GM18873 (cell line): ENCODE results near the gene PEPD.

Source experiments
- ATAC-seq: cut with Tn5 transposase; IDR thresholded peaks from one replicate; pipeline ENCODE4 v1.9.1; 2021; ENCODE audit warnings: mild to moderate bottlenecking, moderate library complexity, moderate number of reproducible peaks; ENCODE audit not compliant: unreplicated experiment, low FRiP score

Gene PEPD

GRCh38 chr19:33429891-33430673, 91.5 kb downstream of the PEPD start:
- ATAC-seq = no peak

GRCh38 chr19:33428627-33429125, 92.9 kb downstream of the PEPD start:
- no peak for ATAC-seq

GRCh38 chr19:33427801-33428626, 93.6 kb downstream of the PEPD start:
- no peak for ATAC-seq

- ATAC-seq = no peak
Measured at GRCh38 chr19:33426621-33427361, 94.8 kb downstream of the PEPD start.

GRCh38 chr19:33424181-33424580, 97.4 kb downstream of the PEPD start:
- ATAC-seq = no peak

GRCh38 chr19:33422369-33423180, 99.0 kb downstream of the PEPD start:
- no peak for ATAC-seq

GRCh38 chr19:33421368-33421767, 100.2 kb downstream of the PEPD start:
- ATAC-seq = no peak

- ATAC-seq = no peak
Measured at GRCh38 chr19:33420821-33421220, 100.8 kb downstream of the PEPD start.

GRCh38 chr19:33419788-33420130, 101.8 kb downstream of the PEPD start:
- no peak for ATAC-seq

- ATAC-seq = no peak
Measured at GRCh38 chr19:33418871-33419787, 102.5 kb downstream of the PEPD start.

- ATAC-seq = no peak
Measured at GRCh38 chr19:33418461-33418860, 103.1 kb downstream of the PEPD start.

- no peak for ATAC-seq
Measured at GRCh38 chr19:33417751-33418150, 103.8 kb downstream of the PEPD start.

GRCh38 chr19:33416307-33417215, 105.0 kb downstream of the PEPD start:
- no peak for ATAC-seq

GRCh38 chr19:33414667-33415605, 106.7 kb downstream of the PEPD start:
- ATAC-seq = no peak

GRCh38 chr19:33413868-33414666, 107.5 kb downstream of the PEPD start:
- no peak for ATAC-seq

- ATAC-seq = no peak
Measured at GRCh38 chr19:33413426-33413725, 108.2 kb downstream of the PEPD start.
